ENCODE data around the gene SLC12A1.

The SLC12A1 gene

GRCh38 chr15:48292458-48292857 lies 86.4 kb downstream of the SLC12A1 start:
- H4K20me1 ChIP-seq (ENCODE audit: insufficient read depth, low read length) = no peaks in the 10 kb centered on the region
- no peaks in the 10 kb centered on the region for H3K79me2 ChIP-seq (ENCODE audit: insufficient read depth, low read length)
- no peaks in the 10 kb centered on the region for H3K27me3 ChIP-seq (ENCODE audit: insufficient read depth, low read length, poor library complexity)
- DNase-seq (no peak), ATAC-seq (ENCODE audit: insufficient read depth, low read depth) (no peak)
- TF ChIP-seq CTCF (IDR thresholded peaks at IDR 0.05; ENCODE audit: borderline replicate concordance, extremely low read depth, low read length, poor library complexity, severe bottlenecking) (no peak), EZH2 (IDR thresholded peaks at IDR 0.05; ENCODE audit: borderline replicate concordance, low read depth, low read length, severe bottlenecking) (no peak)
- H3K9me3 ChIP-seq (ENCODE audit: insufficient read depth, low read length, severe bottlenecking) = no peaks in the 10 kb centered on the region
- H3K36me3 ChIP-seq (ENCODE audit: insufficient read depth, low read length) = no peaks in the 10 kb centered on the region
- no peak overlapping the region for H3K27ac ChIP-seq (ENCODE audit: low read length)
- H3K4me3 ChIP-seq (ENCODE audit: low read depth in 1 of 2, low read length in 2 of 2) = no peak overlapping the region
- no peaks in the 10 kb centered on the region for H3K4me1 ChIP-seq (ENCODE audit: insufficient read depth, low read length)
- no peak overlapping the region for H3K9ac ChIP-seq (ENCODE audit: low read depth, low read length)
- H2AFZ ChIP-seq (ENCODE audit: low read depth, low read length) = no peak overlapping the region
- no peak overlapping the region for H3K4me2 ChIP-seq (ENCODE audit: insufficient read depth, low read length)

- Histone ChIP-seq H3K4me1 (ENCODE audit: insufficient read depth, low read length) (no peaks in the 10 kb centered on the region), H3K36me3 (ENCODE audit: insufficient read depth, low read length) (no peaks in the 10 kb centered on the region), H3K9ac (ENCODE audit: low read depth, low read length) (no peak overlapping the region), H3K27ac (ENCODE audit: low read length) (no peak overlapping the region), H3K4me2 (ENCODE audit: insufficient read depth, low read length) (no peak overlapping the region), H3K9me3 (ENCODE audit: insufficient read depth, low read length, severe bottlenecking) (no peaks in the 10 kb centered on the region), H4K20me1 (ENCODE audit: insufficient read depth, low read length) (no peaks in the 10 kb centered on the region), H2AFZ (ENCODE audit: low read depth, low read length) (no peak overlapping the region), H3K4me3 (ENCODE audit: low read depth in 1 of 2, low read length in 2 of 2) (no peak overlapping the region), H3K27me3 (ENCODE audit: insufficient read depth, low read length, poor library complexity) (no peaks in the 10 kb centered on the region), H3K79me2 (ENCODE audit: insufficient read depth, low read length) (no peaks in the 10 kb centered on the region)
- TF ChIP-seq EZH2 (IDR thresholded peaks at IDR 0.05; ENCODE audit: borderline replicate concordance, low read depth, low read length, severe bottlenecking) (no peak), CTCF (IDR thresholded peaks at IDR 0.05; ENCODE audit: borderline replicate concordance, extremely low read depth, low read length, poor library complexity, severe bottlenecking) (no peak)
- DNase-seq (no peak), ATAC-seq (ENCODE audit: insufficient read depth, low read depth) (no peak)
Observed at GRCh38 chr15:48297668-48298067, 91.6 kb downstream of the SLC12A1 start.

- no peak overlapping the region for H3K4me3 ChIP-seq (ENCODE audit: low read depth in 1 of 2, low read length in 2 of 2)
- H3K9me3 ChIP-seq (ENCODE audit: insufficient read depth, low read length, severe bottlenecking) = no peaks in the 10 kb centered on the region
- no peak for TF ChIP-seq EZH2 (IDR thresholded peaks at IDR 0.05; ENCODE audit: borderline replicate concordance, low read depth, low read length, severe bottlenecking)
- TF ChIP-seq CTCF (IDR thresholded peaks at IDR 0.05; ENCODE audit: borderline replicate concordance, extremely low read depth, low read length, poor library complexity, severe bottlenecking) = no peak
- no peaks in the 10 kb centered on the region for H3K4me1 ChIP-seq (ENCODE audit: insufficient read depth, low read length)
- no peaks in the 10 kb centered on the region for H3K36me3 ChIP-seq (ENCODE audit: insufficient read depth, low read length)
- no peak overlapping the region for H3K4me2 ChIP-seq (ENCODE audit: insufficient read depth, low read length)
- ATAC-seq (ENCODE audit: insufficient read depth, low read depth) = no peak
- H2AFZ ChIP-seq (ENCODE audit: low read depth, low read length) = no peak overlapping the region
- no peaks in the 10 kb centered on the region for H3K79me2 ChIP-seq (ENCODE audit: insufficient read depth, low read length)
- DNase-seq = no peak
- H4K20me1 ChIP-seq (ENCODE audit: insufficient read depth, low read length) = no peaks in the 10 kb centered on the region
- H3K27me3 ChIP-seq (ENCODE audit: insufficient read depth, low read length, poor library complexity) = no peaks in the 10 kb centered on the region
- no peak overlapping the region for H3K27ac ChIP-seq (ENCODE audit: low read length)
- H3K9ac ChIP-seq (ENCODE audit: low read depth, low read length) = no peak overlapping the region
Observed at GRCh38 chr15:48298914-48299313, 92.8 kb downstream of the SLC12A1 start.

GRCh38 chr15:48300038-48300437 lies 93.9 kb downstream of the SLC12A1 start:
- DNase-seq = no peak
- TF ChIP-seq CTCF (IDR thresholded peaks at IDR 0.05; ENCODE audit: borderline replicate concordance, extremely low read depth, low read length, poor library complexity, severe bottlenecking) (no peak), EZH2 (IDR thresholded peaks at IDR 0.05; ENCODE audit: borderline replicate concordance, low read depth, low read length, severe bottlenecking) (no peak)
- Histone ChIP-seq H3K79me2 (ENCODE audit: insufficient read depth, low read length) (no peaks in the 10 kb centered on the region), H3K36me3 (ENCODE audit: insufficient read depth, low read length) (no peaks in the 10 kb centered on the region), H3K9ac (ENCODE audit: low read depth, low read length) (no peak overlapping the region), H3K4me1 (ENCODE audit: insufficient read depth, low read length) (no peaks in the 10 kb centered on the region), H3K27ac (ENCODE audit: low read length) (no peak overlapping the region), H3K9me3 (ENCODE audit: insufficient read depth, low read length, severe bottlenecking) (no peaks in the 10 kb centered on the region), H3K4me2 (ENCODE audit: insufficient read depth, low read length) (no peak overlapping the region), H2AFZ (ENCODE audit: low read depth, low read length) (no peak overlapping the region), H3K4me3 (ENCODE audit: low read depth in 1 of 2, low read length in 2 of 2) (no peak overlapping the region), H3K27me3 (ENCODE audit: insufficient read depth, low read length, poor library complexity) (no peaks in the 10 kb centered on the region), H4K20me1 (ENCODE audit: insufficient read depth, low read length) (no peaks in the 10 kb centered on the region)
- no peak for ATAC-seq (ENCODE audit: insufficient read depth, low read depth)
